PC-9 (cell line): ENCODE data around the gene SHISA6. TPM values are rescaled to one million over a fixed set of nuclear protein-coding genes. Genes with fewer than 3 reads are reported as not detected.

ENCODE experiments used
- BruUV-seq: library from RNA; stranded (reverse); fragments of 400-500 nt; replicated peaks from 2 replicates; lab custom pipeline; 2021; lab: Mats Ljungman, UMichigan
- CTCF ChIA-PET: fragments of 300-600 bp; sonication (Branson Sonifier 250); formaldehyde crosslinking; loops from one replicate; lab custom pipeline; 2022; ENCODE audit warnings: antibody characterized with exemption; lab: Charles Lee
- POLR2A ChIA-PET: fragments of 300-600 bp; sonication (Branson Sonifier 250); formaldehyde crosslinking; loops from one replicate; lab custom pipeline; 2022; ENCODE audit warnings: antibody characterized with exemption; ENCODE audit not compliant: unreplicated experiment; lab: Charles Lee
- DNase-seq, 2 experiments: peaks; one replicate each; pipeline versions ENCODE4 v3.0.0 to v3.0.0-alpha.2; 2015 to 2022; ENCODE audit warnings: mixed read lengths in 1 of 2
- H2AFZ ChIP-seq: fragments of 200-600 bp; sonication (generic); 2 replicates; pipeline ENCODE4 v1.8.1; 2017; ENCODE audit warnings: antibody characterized with exemption
- H3F3A ChIP-seq: fragments of 200-600 bp; sonication (generic); 2 replicates; pipeline ENCODE4 v1.8.1; 2017; ENCODE audit warnings: antibody characterized with exemption, mild to moderate bottlenecking, low read depth; ENCODE audit not compliant: insufficient read depth
- H3K27ac ChIP-seq: fragments of 200-600 bp; sonication (generic); 2 replicates; pipeline ENCODE4 v1.6.1; 2016; ENCODE audit warnings: mixed run types
- H3K27me3 ChIP-seq: fragments of 200-600 bp; sonication (generic); 2 replicates; pipeline ENCODE4 v1.6.1; 2016; ENCODE audit warnings: low read depth, mixed run types; ENCODE audit not compliant: insufficient read depth
- H3K36me3 ChIP-seq: fragments of 200-600 bp; sonication (generic); 2 replicates; pipeline ENCODE4 v1.6.1; 2016; ENCODE audit warnings: low read depth, mixed run types
- H3K4me1 ChIP-seq: fragments of 200-600 bp; sonication (generic); replicated peaks from 2 replicates; pipeline ENCODE4 v1.6.1; 2016; ENCODE audit warnings: mixed run types; ENCODE audit not compliant: insufficient read depth
- H3K4me2 ChIP-seq: fragments of 200-600 bp; sonication (generic); 2 replicates; pipeline ENCODE4 v1.6.1; 2017; ENCODE audit warnings: mixed run types
- H3K4me3 ChIP-seq: fragments of 200-600 bp; sonication (generic); 2 replicates; pipeline ENCODE4 v1.6.1; 2016; ENCODE audit warnings: mixed run types
- H3K79me2 ChIP-seq: fragments of 200-600 bp; sonication (generic); 2 replicates; pipeline ENCODE4 v1.6.1; 2017; ENCODE audit warnings: low read depth, mixed run types
- H3K9me2 ChIP-seq: fragments of 200-600 bp; sonication (generic); 2 replicates; pipeline ENCODE4 v1.8.1; 2017; ENCODE audit warnings: mild to moderate bottlenecking; ENCODE audit not compliant: insufficient read depth
- H3K9me3 ChIP-seq: fragments of 200-600 bp; sonication (generic); 2 replicates; pipeline ENCODE4 v1.8.1; 2016; ENCODE audit warnings: low read depth; ENCODE audit not compliant: insufficient read depth
- H4K20me1 ChIP-seq: fragments of 200-600 bp; sonication (generic); 2 replicates; pipeline ENCODE4 v1.8.1; 2017; ENCODE audit not compliant: insufficient read depth
- CTCF ChIP-seq: fragments of 200-600 bp; sonication (generic); conservative IDR thresholded peaks from 2 replicates; pipeline ENCODE4 v1.6.1; 2017; ENCODE audit warnings: mixed run types, antibody characterized with exemption, mild to moderate bottlenecking, moderate library complexity
- EZH2 ChIP-seq: fragments of 200-600 bp; sonication (generic); IDR thresholded peaks from 2 replicates; pipeline ENCODE4 v1.8.0; 2017; ENCODE audit warnings: antibody characterized with exemption, low read depth
- intact Hi-C: fragments of 100-400 bp; cut with micrococcal nuclease; formaldehyde crosslinking; loops from one replicate; pipeline ENCODE4 v1.10.0; 2022; ENCODE audit not compliant: unreplicated experiment
- total RNA-seq: library from RNA; stranded (reverse); gene quantifications from 2 replicates; pipeline ENCODE4 v1.2.3, GENCODE V29; 2021

SHISA6 gene
- total RNA-seq, 1 experiment from 2014 or later = not detected

- no peaks in the 10 kb centered on the region for H3F3A ChIP-seq
- no peak overlapping the region for H3K4me2 ChIP-seq
- H3K36me3 ChIP-seq = no peaks in the 10 kb centered on the region
- H3K27me3 ChIP-seq = peaks cover 12% of the 10 kb centered on the region; the same call in 1 of the 2 replicates
- DNase-seq = no peak
- no peak for TF ChIP-seq CTCF
- no peak for TF ChIP-seq EZH2
- BruUV-seq = no TSS peak
- no peaks in the 10 kb centered on the region for H4K20me1 ChIP-seq
- H3K79me2 ChIP-seq = no peaks in the 10 kb centered on the region
- H3K9me2 ChIP-seq = no peaks in the 10 kb centered on the region
- no peak overlapping the region for H2AFZ ChIP-seq
- no peaks in the 10 kb centered on the region for H3K4me1 ChIP-seq
- H3K27ac ChIP-seq = no peak overlapping the region
- ChIA-PET POLR2A (no interaction called here), CTCF (no interaction called here)
- intact Hi-C loops = no loop called here
- no peak overlapping the region for H3K4me3 ChIP-seq
- H3K9me3 ChIP-seq = no peaks in the 10 kb centered on the region
Measured at GRCh38 chr17:11324846-11325420, 83.9 kb downstream of the SHISA6 start.

GRCh38 chr17:11326492-11326891 is 85.5 kb downstream of the SHISA6 start:
- ChIA-PET POLR2A (no interaction called here), CTCF (no interaction called here)
- Histone ChIP-seq H3F3A (no peaks in the 10 kb centered on the region), H2AFZ (no peak overlapping the region), H3K79me2 (no peaks in the 10 kb centered on the region), H3K36me3 (no peaks in the 10 kb centered on the region), H3K27ac (no peak overlapping the region), H3K4me2 (no peak overlapping the region), H3K9me3 (no peaks in the 10 kb centered on the region), H4K20me1 (no peaks in the 10 kb centered on the region), H3K4me3 (no peak overlapping the region), H3K4me1 (no peaks in the 10 kb centered on the region), H3K9me2 (no peaks in the 10 kb centered on the region), H3K27me3 (peaks cover 17% of the 10 kb centered on the region; the same call in 1 of the 2 replicates)
- no peak for TF ChIP-seq CTCF
- no peak for TF ChIP-seq EZH2
- no TSS peak for BruUV-seq
- intact Hi-C loops = no loop called here
- DNase-seq = no peak

- ChIA-PET POLR2A (interaction anchor here (0.7 kb wide), 1 partner anchor 366 kb away, joined by 4 read pairs; no protein-coding TSS in a partner anchor), CTCF (no interaction called here)
- Histone ChIP-seq H2AFZ (no peak overlapping the region), H3K9me3 (no peaks in the 10 kb centered on the region), H3K27ac (no peak overlapping the region), H3K36me3 (no peaks in the 10 kb centered on the region), H3K27me3 (peaks cover 24% of the 10 kb centered on the region; the same call in 1 of the 2 replicates), H3F3A (no peaks in the 10 kb centered on the region), H4K20me1 (no peaks in the 10 kb centered on the region), H3K79me2 (no peaks in the 10 kb centered on the region), H3K4me3 (no peak overlapping the region), H3K4me1 (no peaks in the 10 kb centered on the region), H3K4me2 (no peak overlapping the region), H3K9me2 (no peaks in the 10 kb centered on the region)
- intact Hi-C loops = no loop called here
- no TSS peak for BruUV-seq
- TF ChIP-seq EZH2 = no peak
- no peak for TF ChIP-seq CTCF
- DNase-seq = no peak
Measured at GRCh38 chr17:11328770-11329169, 87.8 kb downstream of the SHISA6 start.
